SU-DHL-6 (cell line): Measurements from ENCODE around the gene RIPPLY2.

Experiments used
- CTCF ChIP-seq: fragments of 200-600 bp; sonication (generic); IDR thresholded peaks from one replicate; pipeline ENCODE4 v1.5.1; 2017; ENCODE audit warnings: antibody characterized with exemption, mild to moderate bottlenecking, low read length, moderate library complexity; ENCODE audit not compliant: insufficient read depth, poor library complexity, severe bottlenecking
- EZH2phosphoT487 ChIP-seq: fragments of 200-600 bp; sonication (generic), shearing (Covaris generic); conservative IDR thresholded peaks from 2 replicates; pipeline ENCODE4 v1.6.1; 2018; ENCODE audit warnings: mild to moderate bottlenecking, antibody characterized with exemption, low read length, moderate library complexity, mixed read lengths

- no peak for TF ChIP-seq CTCF
- no peak for TF ChIP-seq EZH2phosphoT487
Observed at GRCh38 chr6:83838727-83839126, 14.4 kb upstream of the RIPPLY2 start.
